Skeletal muscle tissue (tissue), 4 donors: ENCODE results near the gene BICDL2. TPM values are rescaled to one million over a fixed set of nuclear protein-coding genes. Genes with fewer than 3 reads are reported as not detected.

ENCODE experiments used
- H3K27ac ChIP-seq: one replicate; pipeline ENCODE4 v1.7.0; 2013; ENCODE audit warnings: mild to moderate bottlenecking, low read depth, low read length, inconsistent platforms
- H3K27me3 ChIP-seq, 3 donors: one replicate each; pipeline ENCODE4 v1.7.0; 2013; ENCODE audit warnings: low read length in 3 of 3; ENCODE audit not compliant: control insufficient read depth in 3 of 3, insufficient read depth in 3 of 3
- H3K36me3 ChIP-seq, 3 donors: one replicate each; pipeline ENCODE4 v1.7.0; 2013; ENCODE audit warnings: low read length in 3 of 3; ENCODE audit not compliant: control insufficient read depth in 3 of 3, insufficient read depth in 3 of 3
- H3K4me1 ChIP-seq, 3 donors: one replicate each; pipeline ENCODE4 v1.7.0; 2013; ENCODE audit warnings: low read length in 3 of 3, mild to moderate bottlenecking in 3 of 3; ENCODE audit not compliant: control insufficient read depth in 3 of 3, insufficient read depth in 3 of 3
- H3K4me3 ChIP-seq, 3 donors: one replicate each; pipeline ENCODE4 v1.7.0; 2013; ENCODE audit warnings: low read length in 3 of 3
- H3K9ac ChIP-seq, 3 donors: one replicate each; pipeline ENCODE4 v1.7.0; 2013; ENCODE audit warnings: low read length in 3 of 3, mild to moderate bottlenecking in 3 of 3, moderate library complexity in 2 of 3, low read depth in 1 of 3
- H3K9me3 ChIP-seq, 3 donors: one replicate each; pipeline ENCODE4 v1.7.0; 2013; ENCODE audit warnings: low read length in 3 of 3; ENCODE audit not compliant: control insufficient read depth in 3 of 3
- total RNA-seq: library from RNA; depleted of rRNA; stranded (reverse); fragments of >200 nt; gene quantifications from one replicate; pipeline ENCODE4 v1.2.3, GENCODE V29; 2014
- donor health status: Osteomylitis.

The BICDL2 gene
- total RNA-seq, 1 donor from 2014 or later: not detected

DNA sequence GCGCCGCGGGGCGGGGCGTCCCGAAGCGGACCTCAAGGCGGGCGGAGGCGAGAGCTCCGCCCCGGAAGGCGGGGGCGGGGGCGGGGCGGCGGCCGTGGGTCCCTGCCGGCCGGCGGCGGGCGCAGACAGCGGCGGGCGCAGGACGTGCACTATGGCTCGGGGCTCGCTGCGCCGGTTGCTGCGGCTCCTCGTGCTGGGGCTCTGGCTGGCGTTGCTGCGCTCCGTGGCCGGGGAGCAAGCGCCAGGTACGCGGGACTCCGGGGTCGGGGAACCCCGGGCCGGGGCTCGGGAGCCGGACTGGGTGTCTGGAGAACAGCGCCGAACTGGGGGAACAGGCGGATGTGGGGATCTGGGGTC is 16.5 kb downstream of the BICDL2 start, which contains the start of gene TNFRSF12A:
TNFRSF12A (plus strand) TSS at position 122 of the 357 bp plus-strand sequence; CDS start at position 152, 30 bp downstream.
- Histone ChIP-seq H3K9ac (peak within 1 kb of the TSS; percentile 82 to 95 (median 87)), H3K36me3 (peaks cover 0 to 4% (median 0%) of the 10 kb centered on the region in 3 donors), H3K27ac (peak within 1 kb of the TSS; percentile 97), H3K4me3 (peak within 1 kb of the TSS; percentile 71 to 85 (median 81)), H3K9me3 (no peaks in the 10 kb centered on the region), H3K27me3 (peaks cover 9 to 14% (median 12%) of the 10 kb centered on the region in 3 donors), H3K4me1 (peaks cover 33 to 43% (median 38%) of the 10 kb centered on the region in 3 donors)

DNA sequence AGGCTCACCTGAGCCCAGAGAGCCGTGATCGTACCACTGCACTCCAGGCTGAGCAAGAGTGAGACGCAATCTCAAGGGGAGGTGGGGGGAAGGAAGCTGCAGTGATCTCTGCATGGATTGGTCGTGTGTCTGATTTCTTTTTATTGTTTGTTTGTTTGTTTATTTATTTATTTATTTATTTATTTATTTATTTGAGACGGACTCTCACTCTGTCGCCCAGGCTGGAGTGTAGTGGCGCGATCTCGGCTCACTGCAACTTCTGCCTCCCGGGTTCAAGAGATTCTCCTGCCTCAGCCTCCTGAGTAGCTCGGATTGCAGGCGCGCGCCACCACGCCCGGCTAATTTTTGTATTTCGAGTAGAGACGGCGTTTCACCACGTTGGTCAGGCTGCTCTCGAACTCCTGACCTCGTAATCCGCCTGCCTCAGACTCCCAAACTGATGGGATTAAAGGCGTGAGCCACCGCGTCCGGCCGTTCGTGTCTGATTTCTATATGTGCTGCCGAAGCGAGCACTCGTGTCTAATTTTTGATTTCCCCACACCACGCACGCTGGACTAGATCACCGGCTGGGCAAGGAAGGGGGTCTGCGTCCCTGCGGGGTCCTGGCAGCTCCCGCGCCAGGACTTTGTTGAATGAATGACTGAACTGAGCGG is 17.0 kb downstream of the BICDL2 start:
- peak overlapping the region; percentile 97 for H3K27ac ChIP-seq
- peaks cover 33 to 40% (median 38%) of the 10 kb centered on the region in 3 donors for H3K4me1 ChIP-seq
- H3K9ac ChIP-seq: peak overlapping the region in 1 of 3 donors; percentile 40

DNA sequence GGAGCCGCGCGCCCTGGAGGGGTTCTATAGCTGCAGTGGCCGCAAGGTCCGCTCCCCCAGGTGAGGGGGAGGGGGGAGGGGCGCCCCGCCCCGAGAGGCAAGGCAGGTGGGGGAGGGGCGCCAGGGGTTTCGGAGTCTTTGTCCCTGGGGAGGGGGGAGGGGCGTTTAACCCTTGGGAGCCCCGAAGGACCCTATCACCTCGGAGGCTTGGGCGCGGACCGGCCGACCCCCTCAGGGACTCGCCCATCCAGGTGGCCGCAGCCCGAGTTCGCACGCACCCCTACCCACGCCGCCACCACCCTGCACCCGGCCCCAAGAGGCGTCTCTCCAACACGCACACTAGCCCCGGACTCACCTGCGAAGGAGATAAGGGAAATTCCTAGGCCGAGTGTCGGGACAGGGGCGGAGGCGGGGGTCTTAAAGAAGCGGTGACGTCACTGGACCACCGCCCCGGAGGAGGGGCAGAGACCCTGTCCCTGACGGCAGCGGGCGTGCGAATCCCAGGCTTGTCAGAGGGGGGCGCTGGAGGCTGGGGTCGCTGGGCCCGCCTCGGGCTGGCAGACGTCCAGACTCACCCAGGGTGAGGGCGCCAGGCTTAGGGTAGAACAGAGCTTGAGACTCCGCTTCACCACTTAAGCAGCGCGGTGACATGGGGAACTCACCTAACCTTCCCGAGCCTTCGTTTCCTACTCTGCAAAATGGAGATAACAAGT is 18.8 kb downstream of the BICDL2 start, which contains the start of gene CLDN6:
CLDN6 (minus strand) TSS at position 390 of the 713 bp plus-strand sequence. CDS start 2,162 bp downstream, outside the sequence.
- no peak within 1 kb of the TSS for H3K9ac ChIP-seq
- H3K9me3 ChIP-seq: no peaks in the 10 kb centered on the region
- H3K27me3 ChIP-seq: peaks cover 24 to 28% (median 24%) of the 10 kb centered on the region in 3 donors
- H3K4me1 ChIP-seq: peaks cover 25 to 36% (median 27%) of the 10 kb centered on the region in 3 donors
- H3K27ac ChIP-seq: no peak within 1 kb of the TSS
- H3K4me3 ChIP-seq: no peak within 1 kb of the TSS
- H3K36me3 ChIP-seq: peaks cover 0 to 4% (median 0%) of the 10 kb centered on the region in 3 donors

More for the DNA sequence above, 17.0 kb downstream of the BICDL2 start:
- Histone ChIP-seq H3K9me3 (no peaks in the 10 kb centered on the region), H3K27me3 (peaks cover 9 to 14% (median 12%) of the 10 kb centered on the region in 3 donors), H3K4me3 (peak overlapping the region; percentile 64 to 73 (median 70)), H3K36me3 (peaks cover 0 to 4% (median 0%) of the 10 kb centered on the region in 3 donors)

DNA sequence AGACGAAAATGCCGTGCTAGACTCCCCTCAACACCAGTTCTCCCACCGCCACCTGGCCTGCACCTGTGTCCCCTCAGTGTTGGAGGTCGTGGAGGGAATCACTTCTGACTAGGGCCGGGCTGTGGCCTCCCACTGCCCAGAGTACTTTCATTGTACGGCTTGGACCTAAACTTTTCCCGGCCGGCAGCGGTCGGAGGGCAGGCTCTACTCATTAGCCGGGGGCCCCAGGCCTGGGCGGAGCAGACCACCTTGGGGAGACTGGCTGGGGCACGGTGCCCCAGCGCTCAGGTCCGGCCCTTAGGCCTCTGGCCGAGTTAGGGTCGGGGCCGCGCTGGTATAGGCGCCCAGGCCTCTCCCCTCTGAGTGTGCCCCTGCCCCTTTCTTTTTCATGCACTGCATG is 19.4 kb downstream of the BICDL2 start:
- no peak overlapping the region for H3K4me3 ChIP-seq
- H3K4me1 ChIP-seq: peaks cover 22 to 32% (median 22%) of the 10 kb centered on the region in 3 donors
- H3K36me3 ChIP-seq: peaks cover 0 to 4% (median 0%) of the 10 kb centered on the region in 3 donors
- H3K9ac ChIP-seq: no peak overlapping the region
- no peak overlapping the region for H3K27ac ChIP-seq
- H3K27me3 ChIP-seq: peaks cover 29 to 33% (median 29%) of the 10 kb centered on the region in 3 donors
- no peaks in the 10 kb centered on the region for H3K9me3 ChIP-seq

DNA sequence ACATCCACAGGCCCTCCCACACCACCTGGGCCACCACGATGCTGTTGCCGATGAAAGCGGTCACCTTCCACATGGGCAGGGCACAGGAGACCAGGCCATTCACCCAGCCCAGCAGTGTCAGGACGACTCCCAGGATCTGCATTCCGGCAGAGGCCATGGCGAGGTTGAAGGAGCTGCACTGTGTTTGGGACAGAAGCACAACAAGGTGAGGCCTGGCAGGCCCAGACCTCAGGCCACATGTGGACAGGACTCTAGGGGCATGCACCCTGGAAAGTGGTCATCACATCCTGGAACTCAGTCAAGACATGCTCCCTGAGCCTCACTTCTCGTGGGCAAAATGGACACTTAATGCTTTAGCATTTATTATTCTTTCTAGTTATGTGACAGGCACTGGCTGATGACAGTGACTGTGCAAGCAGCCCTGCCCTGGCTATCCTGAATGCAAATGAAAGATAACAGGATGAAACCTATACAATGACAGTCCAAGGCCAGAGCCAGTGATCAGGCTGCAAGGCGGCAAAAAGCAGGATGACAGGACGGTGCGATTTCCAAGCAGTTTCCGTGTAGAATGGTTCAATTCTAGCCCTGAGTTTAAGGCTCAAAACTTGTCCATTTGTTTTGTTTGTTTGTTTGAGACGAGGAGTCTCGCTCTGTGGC is 20.8 kb downstream of the BICDL2 start:
- Histone ChIP-seq H3K9me3 (no peaks in the 10 kb centered on the region), H3K27me3 (peaks cover 37 to 42% (median 37%) of the 10 kb centered on the region in 3 donors), H3K4me1 (peaks cover 11 to 27% (median 16%) of the 10 kb centered on the region in 3 donors), H3K4me3 (no peak overlapping the region), H3K9ac (no peak overlapping the region), H3K36me3 (no peaks in the 10 kb centered on the region), H3K27ac (no peak overlapping the region)

DNA sequence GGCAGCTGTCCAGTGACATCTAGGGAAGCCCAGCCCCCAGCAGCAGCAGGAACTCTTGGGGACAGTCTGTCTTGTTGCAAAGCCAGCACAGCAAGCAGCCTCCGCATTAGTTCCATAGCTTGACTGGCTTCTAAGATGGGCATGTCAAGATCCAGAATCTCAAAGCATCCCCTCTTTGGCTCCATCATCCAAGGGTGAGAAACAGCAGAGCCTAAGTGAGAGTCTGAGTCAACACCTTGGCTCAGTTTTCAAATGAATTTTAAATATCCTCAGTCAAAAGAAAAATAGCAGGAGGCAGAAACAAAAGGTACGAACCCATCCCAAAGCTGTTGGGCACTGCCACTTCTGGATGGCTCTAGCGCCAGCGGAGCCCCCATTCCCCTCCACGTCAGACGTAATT is 21.8 kb downstream of the BICDL2 start:
- Histone ChIP-seq H3K27me3 (peaks cover 37 to 46% (median 42%) of the 10 kb centered on the region in 3 donors), H3K9me3 (no peaks in the 10 kb centered on the region), H3K4me3 (no peak overlapping the region), H3K36me3 (no peaks in the 10 kb centered on the region), H3K4me1 (peaks cover 5 to 21% (median 13%) of the 10 kb centered on the region in 3 donors), H3K27ac (no peak overlapping the region), H3K9ac (no peak overlapping the region)

DNA sequence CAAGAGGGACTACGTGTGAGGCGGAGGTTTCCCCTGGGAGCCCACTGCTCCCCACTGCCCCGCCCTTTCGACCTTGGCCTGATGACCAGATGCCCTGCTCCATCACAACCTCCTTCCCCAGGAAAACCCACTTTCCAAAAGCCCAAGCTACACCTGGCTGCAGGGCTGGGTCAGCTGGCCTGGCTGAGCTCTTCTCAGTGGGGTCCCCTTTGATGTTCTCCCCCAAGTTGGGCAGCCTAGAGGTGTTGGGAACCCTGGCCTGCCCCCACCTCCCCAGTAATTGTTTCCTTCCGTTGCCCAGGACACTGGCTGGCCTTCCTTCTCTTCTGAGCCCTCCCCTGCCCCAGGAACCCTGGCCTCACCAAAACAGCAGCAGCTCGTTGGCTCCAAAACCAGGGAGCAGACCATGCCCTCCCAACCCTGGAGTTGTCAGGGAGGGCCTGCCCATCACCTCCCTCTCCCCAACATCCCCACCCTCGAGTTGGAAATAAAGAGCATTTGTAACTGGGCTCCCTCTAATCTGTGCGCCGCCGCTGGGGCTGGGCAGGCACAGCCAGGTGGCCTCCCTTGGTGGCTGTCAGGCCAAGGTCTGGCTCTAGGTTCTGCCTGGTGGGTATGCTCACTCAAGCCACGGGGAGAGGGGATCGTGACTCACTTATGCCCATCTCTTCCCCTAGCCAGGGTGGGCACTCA is 22.6 kb downstream of the BICDL2 start:
- Histone ChIP-seq H3K27ac (no peak overlapping the region), H3K4me1 (peaks cover 3 to 18% (median 9%) of the 10 kb centered on the region in 3 donors), H3K4me3 (no peak overlapping the region), H3K27me3 (peaks cover 37 to 46% (median 45%) of the 10 kb centered on the region in 3 donors), H3K9me3 (no peaks in the 10 kb centered on the region), H3K9ac (no peak overlapping the region), H3K36me3 (no peaks in the 10 kb centered on the region)

DNA sequence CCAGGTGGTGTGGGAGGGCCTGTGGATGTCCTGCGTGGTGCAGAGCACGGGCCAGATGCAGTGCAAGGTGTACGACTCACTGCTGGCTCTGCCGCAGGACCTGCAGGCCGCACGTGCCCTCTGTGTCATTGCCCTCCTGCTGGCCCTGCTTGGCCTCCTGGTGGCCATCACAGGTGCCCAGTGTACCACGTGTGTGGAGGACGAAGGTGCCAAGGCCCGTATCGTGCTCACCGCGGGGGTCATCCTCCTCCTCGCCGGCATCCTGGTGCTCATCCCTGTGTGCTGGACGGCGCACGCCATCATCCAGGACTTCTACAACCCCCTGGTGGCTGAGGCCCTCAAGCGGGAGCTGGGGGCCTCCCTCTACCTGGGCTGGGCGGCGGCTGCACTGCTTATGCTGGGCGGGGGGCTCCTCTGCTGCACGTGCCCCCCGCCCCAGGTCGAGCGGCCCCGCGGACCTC is 23.2 kb downstream of the BICDL2 start:
- no peak overlapping the region for H3K9ac ChIP-seq
- peaks cover 3 to 18% (median 9%) of the 10 kb centered on the region in 3 donors for H3K4me1 ChIP-seq
- no peaks in the 10 kb centered on the region for H3K36me3 ChIP-seq
- H3K9me3 ChIP-seq: no peaks in the 10 kb centered on the region
- H3K4me3 ChIP-seq: no peak overlapping the region
- no peak overlapping the region for H3K27ac ChIP-seq
- H3K27me3 ChIP-seq: peaks cover 38 to 47% (median 47%) of the 10 kb centered on the region in 3 donors

DNA sequence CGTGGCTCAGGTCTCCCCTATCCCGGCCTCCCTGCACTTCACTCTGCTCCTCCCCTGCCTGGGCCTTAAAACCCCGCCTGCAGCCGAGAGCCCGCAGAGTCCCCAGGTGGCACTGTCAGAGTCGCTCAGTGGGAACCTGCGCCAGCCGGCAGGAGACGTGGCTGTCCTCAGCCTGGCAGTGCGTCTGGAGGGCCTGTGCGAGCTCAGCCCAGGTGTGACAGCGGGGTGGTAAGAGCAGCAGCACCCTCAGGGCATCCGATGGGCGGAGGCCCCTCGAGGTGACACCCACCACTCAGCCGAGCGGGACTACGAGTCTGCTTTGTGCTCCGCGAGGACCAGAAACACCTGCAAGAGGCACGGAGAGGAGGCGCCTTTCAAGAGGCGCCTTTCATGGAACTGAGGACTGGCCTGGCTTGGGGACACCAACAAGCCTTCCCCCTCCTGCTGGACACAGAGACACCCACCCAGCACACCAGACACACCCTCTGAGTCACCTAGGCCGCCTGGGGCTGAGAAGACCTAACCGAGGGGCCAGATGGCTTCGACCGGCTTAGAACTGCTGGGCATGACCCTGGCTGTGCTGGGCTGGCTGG is 23.8 kb downstream of the BICDL2 start, which contains the start of gene CLDN9:
CLDN9 (plus strand) TSS at position 96 of the 593 bp plus-strand sequence; CDS start at position 536, 440 bp downstream.
- Histone ChIP-seq H3K9ac (no peak within 1 kb of the TSS), H3K36me3 (no peaks in the 10 kb centered on the region), H3K9me3 (no peaks in the 10 kb centered on the region), H3K4me3 (no peak within 1 kb of the TSS), H3K27me3 (peaks cover 37 to 48% (median 46%) of the 10 kb centered on the region in 3 donors), H3K4me1 (peaks cover 3 to 15% (median 7%) of the 10 kb centered on the region in 3 donors), H3K27ac (no peak within 1 kb of the TSS)
